GM20000 (cell line): Measurements from ENCODE around the gene CCPG1.
"Not testable (repeated sequence)": the region's sequence is repeated elsewhere in the genome, so short reads cannot be mapped to it uniquely, and the experiment has no call there.

ENCODE experiments used
- DNase-seq: peaks from one replicate; pipeline ENCODE4 v3.0.0; 2012; ENCODE audit warnings: low spot score
- TF ChIP-seq, protein P1 (sequence below): IDR thresholded peaks from 2 replicates; pipeline ENCODE4 v1.5.1; 2012; ENCODE audit warnings: mild to moderate bottlenecking, control low read depth; ENCODE audit errors: extremely low read depth, missing control alignments

The CCPG1 gene

DNA sequence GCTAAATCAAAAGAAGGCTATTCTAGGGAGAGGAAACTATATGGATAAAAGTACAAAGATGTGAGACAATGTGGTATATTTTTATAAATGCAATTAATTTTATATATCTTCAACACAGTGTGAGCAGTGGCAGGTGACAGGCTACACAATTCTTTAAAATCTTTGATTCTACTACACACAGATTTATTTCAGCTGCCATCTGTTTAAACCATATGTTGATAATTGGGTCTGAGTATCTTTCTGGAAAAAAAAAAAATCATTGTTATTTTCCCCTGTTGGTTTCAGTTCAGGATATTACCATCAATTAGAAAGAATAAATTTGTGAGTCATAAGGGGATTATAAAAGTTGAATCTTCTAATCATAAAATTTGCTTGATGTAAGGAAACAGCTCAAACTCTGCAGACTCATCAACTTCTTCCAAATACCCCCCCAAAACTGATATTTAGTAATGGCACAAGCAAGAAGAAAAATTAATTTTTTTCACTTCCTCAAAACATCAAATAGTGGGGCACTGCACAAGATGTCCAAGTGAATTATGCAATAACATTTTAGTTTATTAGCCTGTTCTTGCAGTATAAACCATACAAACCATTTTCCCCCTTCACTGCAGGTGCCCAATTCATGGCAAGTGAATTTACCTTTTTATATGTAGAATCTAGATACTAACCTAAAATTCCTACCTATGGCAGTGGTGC is 12.2 kb upstream of the CCPG1 start:
- TF ChIP-seq, protein P1, sequence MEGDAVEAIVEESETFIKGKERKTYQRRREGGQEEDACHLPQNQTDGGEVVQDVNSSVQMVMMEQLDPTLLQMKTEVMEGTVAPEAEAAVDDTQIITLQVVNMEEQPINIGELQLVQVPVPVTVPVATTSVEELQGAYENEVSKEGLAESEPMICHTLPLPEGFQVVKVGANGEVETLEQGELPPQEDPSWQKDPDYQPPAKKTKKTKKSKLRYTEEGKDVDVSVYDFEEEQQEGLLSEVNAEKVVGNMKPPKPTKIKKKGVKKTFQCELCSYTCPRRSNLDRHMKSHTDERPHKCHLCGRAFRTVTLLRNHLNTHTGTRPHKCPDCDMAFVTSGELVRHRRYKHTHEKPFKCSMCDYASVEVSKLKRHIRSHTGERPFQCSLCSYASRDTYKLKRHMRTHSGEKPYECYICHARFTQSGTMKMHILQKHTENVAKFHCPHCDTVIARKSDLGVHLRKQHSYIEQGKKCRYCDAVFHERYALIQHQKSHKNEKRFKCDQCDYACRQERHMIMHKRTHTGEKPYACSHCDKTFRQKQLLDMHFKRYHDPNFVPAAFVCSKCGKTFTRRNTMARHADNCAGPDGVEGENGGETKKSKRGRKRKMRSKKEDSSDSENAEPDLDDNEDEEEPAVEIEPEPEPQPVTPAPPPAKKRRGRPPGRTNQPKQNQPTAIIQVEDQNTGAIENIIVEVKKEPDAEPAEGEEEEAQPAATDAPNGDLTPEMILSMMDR = no peak
- no peak for DNase-seq

DNA sequence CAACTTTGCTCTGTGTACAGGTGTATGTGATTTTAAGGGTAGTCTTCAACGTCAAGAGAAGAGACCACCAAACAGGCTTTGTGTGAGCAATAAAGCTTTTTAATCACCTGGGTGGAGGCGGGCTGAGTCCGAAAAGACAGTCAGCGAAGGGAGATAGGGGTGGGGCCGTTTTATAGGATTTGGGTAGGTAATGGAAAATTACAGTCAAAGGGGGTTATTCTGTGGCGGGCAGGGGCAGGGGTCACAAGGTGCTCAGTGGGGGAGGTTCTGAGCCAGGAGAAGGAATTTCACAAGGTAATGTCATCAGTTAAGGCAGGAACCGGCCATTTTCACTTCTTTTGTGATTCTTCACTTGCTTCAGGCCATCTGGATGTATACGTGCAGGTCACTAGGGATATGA is 9.5 kb upstream of the CCPG1 start:
- not testable (repeated sequence) for DNase-seq

DNA sequence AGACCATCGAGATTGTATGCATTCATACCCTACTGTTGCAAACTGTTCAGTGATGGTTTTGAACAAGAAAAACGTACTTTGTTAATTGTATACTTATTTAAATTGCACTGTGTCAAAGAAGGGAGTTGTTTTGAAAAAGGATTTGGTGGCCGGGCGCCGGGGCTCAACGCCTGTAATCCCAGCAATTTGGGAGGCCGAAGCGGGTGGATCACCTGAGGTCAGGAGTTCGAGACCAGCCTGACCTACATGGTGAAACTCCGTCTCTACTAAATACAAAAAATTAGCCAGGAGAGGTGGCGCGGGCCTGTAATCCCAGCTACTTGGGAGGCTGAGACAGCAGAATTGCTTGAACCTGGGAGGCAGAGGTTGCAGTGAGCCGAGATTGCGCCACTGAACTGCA is 817 bp upstream of the CCPG1 start:
- DNase-seq = not testable (repeated sequence)

DNA sequence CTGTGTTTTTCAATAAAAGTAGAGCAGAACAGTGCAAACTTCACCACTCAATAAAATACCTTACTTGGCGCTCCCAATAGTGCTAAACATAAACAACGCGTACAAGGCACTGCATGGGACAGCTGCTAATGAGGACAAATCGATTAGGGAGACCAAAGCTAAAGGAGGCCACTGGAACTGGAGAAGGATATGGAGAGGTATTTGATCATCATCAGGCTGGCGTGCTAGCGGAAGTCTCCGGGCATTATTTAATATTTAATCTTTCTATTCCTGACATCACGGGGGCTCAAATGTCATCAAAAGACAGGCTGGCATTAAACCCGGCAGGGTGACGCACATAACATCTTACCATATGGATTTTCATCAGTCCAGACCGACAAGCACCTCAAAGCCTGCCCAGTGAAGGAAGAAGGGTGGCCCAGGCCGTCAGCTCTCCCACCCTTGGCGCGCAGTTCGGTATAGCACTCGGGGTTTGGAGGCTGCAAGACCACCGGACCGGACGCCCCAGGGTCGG is 604 bp downstream of the CCPG1 start:
- DNase-seq = peak; percentile 17
- TF ChIP-seq, protein P1 = no peak

DNA sequence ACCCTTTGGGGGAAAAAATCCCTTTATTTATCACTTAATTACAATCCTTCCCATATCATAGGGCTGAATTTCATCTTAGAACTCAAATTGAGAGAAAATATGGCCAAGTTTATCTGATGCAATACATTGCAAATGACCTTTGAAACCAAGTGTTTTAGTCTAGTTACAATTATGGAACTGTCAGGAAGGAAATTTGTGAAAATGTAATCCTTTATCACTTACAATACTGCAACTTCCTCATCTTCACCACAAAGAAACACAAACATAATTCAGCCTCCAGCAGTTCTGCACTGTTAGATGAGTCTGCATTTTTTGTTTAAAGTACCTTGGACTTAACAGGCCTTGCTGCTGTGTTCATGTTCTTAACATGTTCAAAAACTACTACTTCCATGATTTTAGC is 4.6 kb downstream of the CCPG1 start:
- DNase-seq = peak; percentile 35
- TF ChIP-seq, protein P1 = no peak

DNA sequence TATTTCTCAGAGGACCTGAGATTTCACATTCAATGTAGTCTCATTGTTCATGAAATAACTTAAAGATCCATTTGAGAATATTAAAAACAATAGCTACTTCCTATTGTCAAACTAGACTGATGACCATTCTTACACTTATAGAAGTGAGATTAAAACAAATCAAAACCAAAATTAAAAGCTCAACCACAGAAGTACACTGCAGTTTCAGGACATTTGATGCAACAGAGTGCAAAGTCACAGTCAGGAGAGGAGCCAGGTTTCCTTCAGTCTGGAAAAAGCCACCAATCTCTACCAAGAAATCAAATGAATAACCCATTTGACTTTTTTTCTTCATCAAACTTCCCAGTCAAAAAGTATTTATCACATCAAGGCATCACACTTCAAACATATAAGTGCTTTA is 5.5 kb downstream of the CCPG1 start:
- TF ChIP-seq, protein P1 = no peak
- no peak for DNase-seq

DNA sequence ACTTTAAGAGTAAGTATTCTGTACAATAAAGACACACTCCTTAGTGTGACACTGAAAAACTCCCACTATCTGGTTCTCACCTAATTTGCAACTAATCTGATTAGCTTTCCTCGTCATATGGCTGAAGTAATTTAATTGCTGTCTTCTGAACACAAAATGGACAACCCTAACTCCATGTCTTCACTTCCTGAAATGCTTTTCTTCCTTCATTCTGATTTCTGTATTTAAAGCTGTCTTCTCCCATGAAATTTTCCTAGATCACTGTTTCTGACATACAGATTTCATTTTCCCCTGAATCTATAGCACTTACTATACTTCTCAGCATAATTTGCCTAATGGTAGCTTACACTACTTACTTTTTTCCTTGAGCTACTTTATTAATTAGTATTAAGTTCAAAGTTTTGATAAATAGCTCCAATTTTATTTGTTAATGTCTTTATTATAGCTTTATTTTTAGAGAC is 6.3 kb downstream of the CCPG1 start:
- DNase-seq = no peak

DNA sequence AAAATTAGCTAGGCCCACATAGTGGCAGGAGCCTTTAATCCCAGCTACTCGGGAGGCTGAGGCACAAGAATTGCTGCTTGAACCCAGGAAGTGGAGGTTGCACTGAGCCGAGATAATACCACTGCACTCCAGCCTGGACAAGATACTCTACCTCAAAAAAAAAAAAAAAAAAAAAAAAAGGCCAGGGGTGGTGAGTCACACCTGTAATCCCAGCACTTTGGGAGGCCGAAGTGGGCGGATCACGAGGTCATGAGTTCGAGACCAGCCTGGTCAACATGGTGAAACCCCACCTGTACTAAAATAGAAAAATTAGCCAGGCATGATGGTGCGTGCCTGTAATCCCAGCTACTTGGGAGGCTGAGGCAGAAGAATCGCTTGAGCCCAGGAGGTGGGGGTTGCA is 8.1 kb downstream of the CCPG1 start:
- not testable (repeated sequence) for DNase-seq

More for the DNA sequence above, 6.3 kb downstream of the CCPG1 start:
- TF ChIP-seq, protein P1 = no peak

DNA sequence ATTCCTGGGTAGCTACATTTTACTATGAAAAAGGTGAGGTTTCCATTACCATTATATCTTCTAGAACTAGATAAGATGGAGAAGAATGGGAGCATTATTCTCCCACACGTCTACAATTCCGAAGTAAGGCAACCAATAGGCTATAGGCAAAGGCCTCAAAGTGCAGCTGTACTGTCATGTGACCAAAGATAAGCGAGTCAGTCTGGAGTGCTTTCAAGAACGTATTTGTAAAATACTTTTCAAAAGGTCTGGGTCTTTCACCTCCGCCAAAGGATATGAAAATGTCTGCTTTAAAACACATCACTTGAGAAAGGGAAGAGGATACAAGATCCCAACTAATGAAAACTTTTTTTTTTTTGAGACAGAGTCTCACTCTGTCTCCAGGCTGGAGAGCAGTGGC is 9.9 kb downstream of the CCPG1 start:
- DNase-seq = no peak
- TF ChIP-seq, protein P1 = no peak
